ENCODE data around the gene MYL11.

DNA sequence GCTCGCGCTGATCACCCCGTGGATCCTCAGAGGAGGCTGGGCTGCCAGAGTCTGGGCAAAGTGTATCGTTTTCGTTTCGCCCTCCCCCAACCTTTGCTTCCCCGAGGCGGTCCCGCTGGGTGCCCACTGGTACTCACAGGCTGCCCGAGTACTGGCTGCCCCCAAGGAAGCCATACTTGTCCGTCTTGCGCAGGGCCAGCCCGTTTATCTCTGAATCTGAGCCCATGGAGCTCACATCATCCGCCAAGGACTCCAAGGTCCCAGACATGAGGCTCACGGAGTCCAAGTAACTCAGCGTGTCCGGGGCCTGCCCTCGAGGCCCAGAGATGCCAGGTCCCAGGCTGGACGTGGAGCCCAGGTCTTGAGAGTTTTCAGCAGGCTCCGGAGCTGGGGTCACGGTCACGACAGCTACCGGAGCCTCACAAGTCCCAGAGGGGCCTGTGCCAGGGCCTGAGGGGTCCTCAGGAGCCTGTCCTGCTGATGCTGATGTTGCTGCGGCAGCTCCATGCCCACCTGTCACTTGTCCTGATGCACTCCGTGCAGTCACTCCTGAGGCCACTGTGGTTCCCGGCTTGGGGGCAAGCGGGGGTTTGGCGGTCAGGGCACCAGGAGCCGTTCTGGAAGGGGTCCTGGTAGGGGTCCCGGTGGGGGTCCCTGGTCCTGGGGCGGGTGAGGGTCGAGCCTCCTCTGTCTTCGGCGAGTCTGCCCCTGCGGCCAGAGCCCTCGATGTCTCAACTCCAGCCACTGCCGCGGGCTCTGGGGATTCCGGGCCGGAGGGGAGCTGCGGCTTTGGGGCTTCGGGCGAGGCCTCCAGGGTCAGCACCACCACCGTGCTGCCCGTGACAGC is 5.3 kb upstream of the MYL11 start:
- TF ChIP-seq, protein P1, sequence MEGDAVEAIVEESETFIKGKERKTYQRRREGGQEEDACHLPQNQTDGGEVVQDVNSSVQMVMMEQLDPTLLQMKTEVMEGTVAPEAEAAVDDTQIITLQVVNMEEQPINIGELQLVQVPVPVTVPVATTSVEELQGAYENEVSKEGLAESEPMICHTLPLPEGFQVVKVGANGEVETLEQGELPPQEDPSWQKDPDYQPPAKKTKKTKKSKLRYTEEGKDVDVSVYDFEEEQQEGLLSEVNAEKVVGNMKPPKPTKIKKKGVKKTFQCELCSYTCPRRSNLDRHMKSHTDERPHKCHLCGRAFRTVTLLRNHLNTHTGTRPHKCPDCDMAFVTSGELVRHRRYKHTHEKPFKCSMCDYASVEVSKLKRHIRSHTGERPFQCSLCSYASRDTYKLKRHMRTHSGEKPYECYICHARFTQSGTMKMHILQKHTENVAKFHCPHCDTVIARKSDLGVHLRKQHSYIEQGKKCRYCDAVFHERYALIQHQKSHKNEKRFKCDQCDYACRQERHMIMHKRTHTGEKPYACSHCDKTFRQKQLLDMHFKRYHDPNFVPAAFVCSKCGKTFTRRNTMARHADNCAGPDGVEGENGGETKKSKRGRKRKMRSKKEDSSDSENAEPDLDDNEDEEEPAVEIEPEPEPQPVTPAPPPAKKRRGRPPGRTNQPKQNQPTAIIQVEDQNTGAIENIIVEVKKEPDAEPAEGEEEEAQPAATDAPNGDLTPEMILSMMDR (IDR thresholded peaks at IDR 0.05): no peak
- TF ChIP-seq SREBF2 (IDR thresholded peaks at IDR 0.05) (no peak), MAFK (IDR thresholded peaks at IDR 0.05; ENCODE audit: partially characterized antibody) (no peak), MYC (IDR thresholded peaks at IDR 0.05; ENCODE audit: borderline replicate concordance, low read length) (no peak), CBX2 (IDR thresholded peaks at IDR 0.05; ENCODE audit: borderline replicate concordance, low read depth) (no peak), POLR2A (IDR thresholded peaks at IDR 0.05; ENCODE audit: low read length) (no peak), RCOR1 (IDR thresholded peaks at IDR 0.05; ENCODE audit: low read depth, low read length) (no peak), KDM5A (IDR thresholded peaks at IDR 0.05) (no peak), PHF8 (IDR thresholded peaks at IDR 0.05; ENCODE audit: borderline replicate concordance, low read depth) (0 out of 2 replicates have a peak, but pooled peaks have one; percentile 15), SMC3 (IDR thresholded peaks at IDR 0.05) (no peak), NPAS2 (CRISPR knock-in tag; IDR thresholded peaks at IDR 0.05; ENCODE audit: borderline replicate concordance) (no peak)
- TF ChIP-seq, protein P2, sequence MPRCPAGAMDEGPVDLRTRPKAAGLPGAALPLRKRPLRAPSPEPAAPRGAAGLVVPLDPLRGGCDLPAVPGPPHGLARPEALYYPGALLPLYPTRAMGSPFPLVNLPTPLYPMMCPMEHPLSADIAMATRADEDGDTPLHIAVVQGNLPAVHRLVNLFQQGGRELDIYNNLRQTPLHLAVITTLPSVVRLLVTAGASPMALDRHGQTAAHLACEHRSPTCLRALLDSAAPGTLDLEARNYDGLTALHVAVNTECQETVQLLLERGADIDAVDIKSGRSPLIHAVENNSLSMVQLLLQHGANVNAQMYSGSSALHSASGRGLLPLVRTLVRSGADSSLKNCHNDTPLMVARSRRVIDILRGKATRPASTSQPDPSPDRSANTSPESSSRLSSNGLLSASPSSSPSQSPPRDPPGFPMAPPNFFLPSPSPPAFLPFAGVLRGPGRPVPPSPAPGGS (IDR thresholded peaks at IDR 0.05): no peak
- TF ChIP-seq, protein P3, sequence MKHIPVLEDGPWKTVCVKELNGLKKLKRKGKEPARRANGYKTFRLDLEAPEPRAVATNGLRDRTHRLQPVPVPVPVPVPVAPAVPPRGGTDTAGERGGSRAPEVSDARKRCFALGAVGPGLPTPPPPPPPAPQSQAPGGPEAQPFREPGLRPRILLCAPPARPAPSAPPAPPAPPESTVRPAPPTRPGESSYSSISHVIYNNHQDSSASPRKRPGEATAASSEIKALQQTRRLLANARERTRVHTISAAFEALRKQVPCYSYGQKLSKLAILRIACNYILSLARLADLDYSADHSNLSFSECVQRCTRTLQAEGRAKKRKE (CRISPR knock-in tag; IDR thresholded peaks at IDR 0.05; ENCODE audit: low read depth): no peak
- TF ChIP-seq, protein P4, sequence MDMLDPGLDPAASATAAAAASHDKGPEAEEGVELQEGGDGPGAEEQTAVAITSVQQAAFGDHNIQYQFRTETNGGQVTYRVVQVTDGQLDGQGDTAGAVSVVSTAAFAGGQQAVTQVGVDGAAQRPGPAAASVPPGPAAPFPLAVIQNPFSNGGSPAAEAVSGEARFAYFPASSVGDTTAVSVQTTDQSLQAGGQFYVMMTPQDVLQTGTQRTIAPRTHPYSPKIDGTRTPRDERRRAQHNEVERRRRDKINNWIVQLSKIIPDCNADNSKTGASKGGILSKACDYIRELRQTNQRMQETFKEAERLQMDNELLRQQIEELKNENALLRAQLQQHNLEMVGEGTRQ (IDR thresholded peaks at IDR 0.05): no peak
